NOMO-1 treated with DMSO at 0.1 percent for 48 hours (cell line): Measurements from ENCODE around the gene DDX6.
"Not testable (repeated sequence)": the region's sequence is repeated elsewhere in the genome, so short reads cannot be mapped to it uniquely, and the experiment has no call there.

ENCODE experiments used
- DNase-seq: peaks from one replicate; lab custom pipeline; 2025; ENCODE audit not compliant: unreplicated experiment; lab: John Stamatoyannopoulos, UW

Gene DDX6

GRCh38 chr11:118791111-118791960, at the start of gene DDX6:
TSS of gene DDX6 (minus strand) at chr11:118791164. CDS start at chr11:118786251, 4,913 bp downstream.
- peak; percentile 83 for DNase-seq

GRCh38 chr11:118838905-118839553, 48.1 kb upstream of the DDX6 start:
- DNase-seq: peak; percentile 87

- DNase-seq: no peak
These were observed 46.9 kb upstream of the DDX6 start for GRCh38 chr11:118837868-118838267.

- peak; percentile 73 for DNase-seq
These were observed 43.6 kb upstream of the DDX6 start for GRCh38 chr11:118834427-118835028.

GRCh38 chr11:118827118-118827517, 36.2 kb upstream of the DDX6 start:
- DNase-seq: no peak

GRCh38 chr11:118822936-118823510, 32.1 kb upstream of the DDX6 start:
- not testable (repeated sequence) for DNase-seq

- no peak for DNase-seq
These were observed 29.7 kb upstream of the DDX6 start for GRCh38 chr11:118820412-118821357.

GRCh38 chr11:118820025-118820379, 29.0 kb upstream of the DDX6 start:
- DNase-seq: not testable (repeated sequence)

GRCh38 chr11:118819334-118820024, 28.5 kb upstream of the DDX6 start:
- DNase-seq: no peak

- DNase-seq: no peak
These were observed 27.2 kb upstream of the DDX6 start for GRCh38 chr11:118818130-118818529.

- DNase-seq: no peak
These were observed 22.6 kb upstream of the DDX6 start for GRCh38 chr11:118813551-118813950.

- DNase-seq: no peak
These were observed 21.5 kb upstream of the DDX6 start for GRCh38 chr11:118812485-118812884.

GRCh38 chr11:118807800-118808778, 17.1 kb upstream of the DDX6 start:
- no peak for DNase-seq

- DNase-seq: no peak
These were observed 15.4 kb upstream of the DDX6 start for GRCh38 chr11:118806400-118806799.

GRCh38 chr11:118804094-118804493, 13.1 kb upstream of the DDX6 start:
- DNase-seq: no peak

- DNase-seq: no peak
These were observed 8.4 kb upstream of the DDX6 start for GRCh38 chr11:118799372-118799771.

- DNase-seq: no peak
These were observed 6.5 kb upstream of the DDX6 start for GRCh38 chr11:118797510-118797909.

GRCh38 chr11:118792570-118793124, 1.7 kb upstream of the DDX6 start:
- DNase-seq: peak; percentile 98
